K562 (cell line): ENCODE results near the gene RFESD. TPM values are rescaled to one million over a fixed set of nuclear protein-coding genes. Genes with fewer than 3 reads are reported as not detected.
"Not testable (repeated sequence)": the region's sequence is repeated elsewhere in the genome, so short reads cannot be mapped to it uniquely, and the experiment has no call there.

ENCODE experiments used
- ATAC-seq: fragments of 200-7000 bp; cut with Tn5 transposase; 3 replicates; pipeline ENCODE4 v1.9.1; 2020; ENCODE audit warnings: moderate library complexity
- BruUV-seq: library from RNA; stranded (reverse); fragments of 400-500 nt; replicated peaks from 2 replicates; lab custom pipeline; 2021; lab: Mats Ljungman, UMichigan
- CTCF ChIA-PET: fragments of 300-600 bp; formaldehyde crosslinking; extraction: SDS; loops from one replicate; lab custom pipeline; 2021; ENCODE audit warnings: low intra/inter-chr PET ratio; lab: Yijun Ruan, JAX
- POLR2A ChIA-PET: fragments of 300-600, 350-650 bp; sonication (Branson Sonifier 250); formaldehyde crosslinking; extraction: SDS; loops from one replicate; lab custom pipeline; 2021; ENCODE audit warnings: antibody characterized with exemption, inconsistent platforms; lab: Yijun Ruan, JAX
- DNase-seq, 4 experiments: peaks; one replicate each; pipeline versions ENCODE4 v3.0.0 to v3.0.0-alpha.2; 2011 to 2018; ENCODE audit warnings: low spot score in 3 of 4, mixed read lengths in 3 of 4; ENCODE audit errors: extremely low read depth in 1 of 4
- FAIRE-seq: peaks from 2 replicates; lab custom pipeline; 2011; peaks lifted over from hg19 to GRCh38; lab: Jason Lieb, UNC
- H2AFZ ChIP-seq: 2 replicates; pipeline ENCODE4 v1.6.0; 2011; ENCODE audit warnings: low read depth, low read length, control low read depth, inconsistent platforms
- H3K27ac ChIP-seq: fragments of 200-600 bp; 3 replicates; pipeline ENCODE4 v1.8.0; 2011; ENCODE audit warnings: low read depth, mild to moderate bottlenecking, control low read depth, inconsistent platforms, low read length, moderate library complexity, mixed read lengths; ENCODE audit errors: extremely low read depth
- H3K27me3 ChIP-seq, 2 experiments: fragments of 300-600 bp in 1 of 2; 2 replicates in 1 of 2; 3 replicates in 1 of 2; pipeline versions ENCODE4 v1.6.0 to v1.8.0; 2011; ENCODE audit warnings: inconsistent platforms in 2 of 2, low read length in 2 of 2, mild to moderate bottlenecking in 1 of 2, mixed read lengths in 1 of 2, moderate library complexity in 1 of 2; ENCODE audit not compliant: control insufficient read depth in 2 of 2, insufficient read depth in 2 of 2
- H3K36me3 ChIP-seq: fragments of 300-600 bp; 3 replicates; pipeline ENCODE4 v1.8.0; 2011; ENCODE audit warnings: mild to moderate bottlenecking, low read length, inconsistent platforms; ENCODE audit not compliant: control insufficient read depth, insufficient read depth
- H3K4me1 ChIP-seq, 2 experiments: fragments of 200-600 bp in 1 of 2; replicated peaks in 1 of 2; 2 replicates in 1 of 2; 3 replicates in 1 of 2; pipeline versions ENCODE4 v1.5.1 to v1.8.0; 2011; ENCODE audit warnings: inconsistent platforms in 2 of 2, low read length in 2 of 2, mild to moderate bottlenecking in 1 of 2, mixed read lengths in 1 of 2, moderate library complexity in 1 of 2; ENCODE audit not compliant: control insufficient read depth in 2 of 2, insufficient read depth in 2 of 2
- H3K4me2 ChIP-seq: 2 replicates; pipeline ENCODE4 v1.6.1; 2011; ENCODE audit warnings: low read length, control low read depth, inconsistent platforms, mixed read lengths; ENCODE audit not compliant: insufficient read depth
- H3K4me3 ChIP-seq: fragments of 200-600 bp; sonication (generic), shearing (Covaris generic); 2 replicates; pipeline ENCODE4 v1.5.1; 2016; ENCODE audit warnings: control low read depth, inconsistent platforms
- H3K79me2 ChIP-seq: fragments of 200-600 bp; 3 replicates; pipeline ENCODE4 v1.8.0; 2011; ENCODE audit warnings: low read length, inconsistent platforms; ENCODE audit not compliant: control insufficient read depth, insufficient read depth
- H3K9ac ChIP-seq, 2 experiments: 2 replicates each; pipeline versions ENCODE4 v1.6.0 to v1.6.1; 2011; ENCODE audit warnings: low read depth in 2 of 2, low read length in 2 of 2, control low read depth in 1 of 2, inconsistent platforms in 1 of 2, mild to moderate bottlenecking in 1 of 2, mixed read lengths in 1 of 2; ENCODE audit not compliant: insufficient read depth in 1 of 2
- H3K9me1 ChIP-seq: one replicate; pipeline ENCODE4 v1.6.0; 2011; ENCODE audit warnings: inconsistent platforms, mild to moderate bottlenecking, low read length, moderate library complexity; ENCODE audit not compliant: control insufficient read depth, insufficient read depth
- H3K9me3 ChIP-seq: replicated peaks from 2 replicates; pipeline ENCODE4 v1.5.1; 2011; ENCODE audit warnings: low read depth, low read length, inconsistent platforms; ENCODE audit not compliant: control insufficient read depth, insufficient read depth
- H4K20me1 ChIP-seq: replicated peaks from 2 replicates; pipeline ENCODE4 v1.6.1; 2011; ENCODE audit warnings: low read length, inconsistent platforms, mixed read lengths; ENCODE audit not compliant: control insufficient read depth, insufficient read depth
- BRD9 ChIP-seq: fragments of 450-650 bp; IDR thresholded peaks from 2 replicates; pipeline ENCODE4 v1.6.1; 2018; ENCODE audit warnings: low read depth; ENCODE audit not compliant: partially characterized antibody
- DPF2 ChIP-seq: fragments of 450-650 bp; IDR thresholded peaks from 2 replicates; pipeline ENCODE4 v1.6.1; 2016
- MYBL2 ChIP-seq, 2 experiments: fragments of 450-650 bp in 1 of 2; sonication (generic) in 1 of 2; formaldehyde crosslinking in 1 of 2; IDR thresholded peaks; 2 replicates each; pipeline versions ENCODE4 v1.6.1 to v1.8.1; 2017 to 2022; ENCODE audit warnings: borderline replicate concordance in 1 of 2, inconsistent platforms in 1 of 2, low read depth in 1 of 2, mild to moderate bottlenecking in 1 of 2, missing genetic modification reagents in 1 of 2, moderate library complexity in 1 of 2
- NFIX ChIP-seq: fragments of 250-450 bp; sonication (Bioruptor Pico); IDR thresholded peaks from 2 replicates; pipeline ENCODE4 v1.4.0; 2020; ENCODE audit warnings: low read depth, mild to moderate bottlenecking, moderate library complexity
- THRAP3 ChIP-seq: fragments of 450-650 bp; IDR thresholded peaks from 2 replicates; pipeline ENCODE4 v1.6.1; 2016; ENCODE audit warnings: mild to moderate bottlenecking, inconsistent platforms, borderline replicate concordance
- TRIM28 ChIP-seq: fragments of 450-650 bp; IDR thresholded peaks from 2 replicates; pipeline ENCODE4 v1.6.1; 2017
- ZBTB33 ChIP-seq: sonication (generic); formaldehyde crosslinking; IDR thresholded peaks from 2 replicates; pipeline ENCODE4 v1.8.1; 2023; ENCODE audit warnings: mild to moderate bottlenecking, missing genetic modification reagents
- ZFP1 ChIP-seq: fragments of 450-650 bp; formaldehyde crosslinking; IDR thresholded peaks from 2 replicates; pipeline ENCODE4 v1.4.0; 2020; ENCODE audit warnings: mild to moderate bottlenecking, mixed read lengths
- ZNF174 ChIP-seq: fragments of 250-450 bp; sonication (Bioruptor Pico); IDR thresholded peaks from 2 replicates; pipeline ENCODE4 v1.4.0; 2020; ENCODE audit warnings: mild to moderate bottlenecking
- ZNF277 ChIP-seq: fragments of 250-450 bp; sonication (Bioruptor Pico); IDR thresholded peaks from 2 replicates; pipeline ENCODE4 v1.8.0; 2022; ENCODE audit warnings: inconsistent platforms, mild to moderate bottlenecking, moderate library complexity, borderline replicate concordance
- ZNF444 ChIP-seq: fragments of 250-450 bp; sonication (Bioruptor Pico); IDR thresholded peaks from 2 replicates; pipeline ENCODE4 v1.4.0; 2020; ENCODE audit warnings: mild to moderate bottlenecking, moderate library complexity
- ZNF707 ChIP-seq: fragments of 250-450 bp; sonication (Bioruptor Pico); conservative IDR thresholded peaks from 2 replicates; pipeline ENCODE4 v1.8.0; 2022; ENCODE audit warnings: inconsistent platforms, mild to moderate bottlenecking, moderate library complexity
- ZNF740 ChIP-seq, 3 experiments: fragments of 200-800 bp in 1 of 3; sonication (Bioruptor generic) in 1 of 3; sonication (generic) in 1 of 3; formaldehyde crosslinking in 1 of 3; IDR thresholded peaks; 2 replicates each; pipeline versions ENCODE4 v1.6.1 to v1.8.0; 2016 to 2022; ENCODE audit warnings: mild to moderate bottlenecking in 2 of 3, missing compliant biosample characterization in 2 of 3, missing genetic modification characterization in 2 of 3, missing genetic modification reagents in 1 of 3
- WGBS: fragments of 100-300 bp; shearing (Covaris generic); methylation state at CpG from one replicate; pipeline ENCODE4 v1.1.6; 2016; ENCODE audit warnings: low coverage, mixed read lengths; ENCODE audit not compliant: insufficient coverage; ENCODE audit errors: missing lambda C conversion rate; 5-methylcytosine and 5-hydroxymethylcytosine counted together
- in situ Hi-C: fragments of 300-500 bp; cut with MboI; formaldehyde crosslinking; loops from 4 replicates; pipeline ENCODE4 v1.15.0; 2018; ENCODE audit warnings: inconsistent platforms, mixed read lengths
- intact Hi-C: fragments of 100-400 bp; cut with micrococcal nuclease; formaldehyde crosslinking; loops from 2 replicates; pipeline ENCODE4 v1.14.2; 2022
- polyA plus RNA-seq, 8 experiments: library from polyadenylated mRNA; depleted of rRNA in 4 of 8; stranded (reverse) in 5 of 8; unstranded in 3 of 8; fragments of >200 nt; fragmentation: Nextera tagmentation in 2 of 8; fragmentation: Illumina TruSeq in 1 of 8; extraction: Ambion mirVana in 2 of 8; extraction: Trizol in 1 of 8; gene quantifications; 2 replicates each; pipeline versions ENCODE4 v1.2.1 to v1.2.3, GENCODE V29; 2011 to 2014; ENCODE audit warnings: inconsistent platforms in 1 of 8, missing spikeins in 1 of 8
- total RNA-seq, 7 experiments: library from RNA; depleted of rRNA in 6 of 7; stranded (reverse); fragments of >200 nt in 6 of 7; fragmentation: Illumina TruSeq in 2 of 7; extraction: Trizol in 2 of 7; gene quantifications; 2 replicates each; pipeline versions ENCODE4 v1.2.1 to v1.2.3, GENCODE V29; 2011 to 2021; ENCODE audit warnings: low replicate concordance in 1 of 7

RFESD gene
- total and polyA plus RNA-seq, 9 of the 15 experiments (the other 6 are each of a cell fraction or from before 2014, with no cell fraction given) = 62.3 to 600 (median 140) TPM

GRCh38 chr5:95646226-95646568, 380 bp upstream of the RFESD start:
- in situ Hi-C loops = loop anchor here (25.0 kb wide), 1 partner anchor 691 kb away; no protein-coding TSS in a partner anchor
- FAIRE-seq; H3K9ac ChIP-seq; BruUV-seq; H3K27me3 ChIP-seq; H3K4me3 ChIP-seq; H3K36me3 ChIP-seq; H3K9me1 ChIP-seq; ATAC-seq; H3K4me2 ChIP-seq; DNase-seq; H4K20me1 ChIP-seq; H3K9me3 ChIP-seq; TF ChIP-seq MYBL2 (CRISPR knock-in tag; IDR thresholded peaks at IDR 0.05; ENCODE audit: borderline replicate concordance); ZNF740 (CRISPR knock-in tag; IDR thresholded peaks at IDR 0.05): not testable (repeated sequence)
- peaks cover 13 to 18% of the 10 kb centered on the region in 2 experiments for H3K4me1 ChIP-seq
- CTCF ChIA-PET = interaction anchor here (1.0 to 2.4 kb wide), 2 partner anchors 197 to 201 kb away, joined by 3 to 8 read pairs; no protein-coding TSS in a partner anchor
- whole genome bisulfite sequencing = 97% methylated on average over 12 of the region's 17 CpGs
- peaks cover 43% of the 10 kb centered on the region for H3K79me2 ChIP-seq
- H3K27ac ChIP-seq = peak overlapping the region; percentile 60; the same call in 2 of the 3 replicates
- peak overlapping the region; percentile 78 for H2AFZ ChIP-seq
- POLR2A ChIA-PET = interaction anchor here (0.6 to 1.8 kb wide), 15 partner anchors 9 to 273 kb away, joined by 3 to 15 read pairs (median 4); partner anchors contain the start of genes GLRX and RHOBTB3
- intact Hi-C loops = loop anchor here (1.0 to 10.0 kb wide), 4 partner anchors 66 to 681 kb away; partner anchors contain the start of gene ARSK
- TF ChIP-seq ZNF174 (CRISPR knock-in tag) (0 out of 2 replicates have a peak, but pooled peaks have one; percentile 49), MYBL2 (IDR thresholded peaks at IDR 0.05; ENCODE audit: low read depth) (peak; percentile 73), THRAP3 (peak; percentile 85), ZNF444 (CRISPR knock-in tag) (0 out of 2 replicates have a peak, but pooled peaks have one; percentile 38), ZBTB33 (CRISPR knock-in tag) (peak; percentile 91), ZNF740 (tag; IDR thresholded peaks at IDR 0.05) (peak in 1 of 2 experiments; percentile 71; a peak in 2 of 4 replicates), TRIM28 (0 out of 2 replicates have a peak, but pooled peaks have one; percentile 38), ZNF277 (CRISPR knock-in tag) (peak; percentile 78; the same call in 1 of the 2 replicates), BRD9 (peak; percentile 38), NFIX (CRISPR knock-in tag) (peak; percentile 36; the same call in 1 of the 2 replicates), DPF2 (peak; percentile 44; the same call in 1 of the 2 replicates), ZFP1 (CRISPR knock-in tag) (0 out of 2 replicates have a peak, but pooled peaks have one; percentile 27), ZNF707 (CRISPR knock-in tag) (peak; percentile 64)
